ENCODE data around the gene KCNQ2.

Gene KCNQ2

GRCh38 chr20:63434599-63435378 lies 37.7 kb downstream of the KCNQ2 start:
- DNase-seq (ENCODE audit: low read depth in 2 of 2) = peak; percentile 56 to 61

GRCh38 chr20:63433756-63434531 lies 38.5 kb downstream of the KCNQ2 start:
- DNase-seq (ENCODE audit: low read depth in 2 of 2) = no peak

GRCh38 chr20:63433351-63433750 lies 39.1 kb downstream of the KCNQ2 start:
- DNase-seq (ENCODE audit: low read depth in 2 of 2) = no peak

- DNase-seq (ENCODE audit: low read depth in 2 of 2) = no peak
Measured at GRCh38 chr20:63432577-63433325, 39.7 kb downstream of the KCNQ2 start.

- no peak for DNase-seq (ENCODE audit: low read depth in 2 of 2)
Measured at GRCh38 chr20:63431944-63432343, 40.5 kb downstream of the KCNQ2 start.

GRCh38 chr20:63430891-63431290 lies 41.6 kb downstream of the KCNQ2 start:
- DNase-seq (ENCODE audit: low read depth in 2 of 2) = no peak

- no peak for DNase-seq (ENCODE audit: low read depth in 2 of 2)
Measured at GRCh38 chr20:63429992-63430391, 42.5 kb downstream of the KCNQ2 start.

- no peak for DNase-seq (ENCODE audit: low read depth in 2 of 2)
Measured at GRCh38 chr20:63428906-63429575, 43.4 kb downstream of the KCNQ2 start.

- no peak for DNase-seq (ENCODE audit: low read depth in 2 of 2)
Measured at GRCh38 chr20:63427724-63428330, 44.6 kb downstream of the KCNQ2 start.

- DNase-seq (ENCODE audit: low read depth in 2 of 2) = no peak
Measured at GRCh38 chr20:63427206-63427605, 45.2 kb downstream of the KCNQ2 start.

- no peak for DNase-seq (ENCODE audit: low read depth in 2 of 2)
Measured at GRCh38 chr20:63425846-63426485, 46.5 kb downstream of the KCNQ2 start.

- no peak for DNase-seq (ENCODE audit: low read depth in 2 of 2)
Measured at GRCh38 chr20:63424613-63425012, 47.8 kb downstream of the KCNQ2 start.

GRCh38 chr20:63423751-63424150 lies 48.7 kb downstream of the KCNQ2 start:
- no peak for DNase-seq (ENCODE audit: low read depth in 2 of 2)

- DNase-seq (ENCODE audit: low read depth in 2 of 2) = no peak
Measured at GRCh38 chr20:63422653-63423052, 49.8 kb downstream of the KCNQ2 start.

GRCh38 chr20:63421913-63422312 lies 50.5 kb downstream of the KCNQ2 start:
- DNase-seq (ENCODE audit: low read depth in 2 of 2) = no peak

- DNase-seq (ENCODE audit: low read depth in 2 of 2) = no peak
Measured at GRCh38 chr20:63421094-63421692, 51.3 kb downstream of the KCNQ2 start.

GRCh38 chr20:63420359-63421093 lies 51.9 kb downstream of the KCNQ2 start:
- no peak for DNase-seq (ENCODE audit: low read depth in 2 of 2)

GRCh38 chr20:63419299-63419698 lies 53.2 kb downstream of the KCNQ2 start:
- DNase-seq (ENCODE audit: low read depth in 2 of 2) = no peak

- DNase-seq (ENCODE audit: low read depth in 2 of 2) = no peak
Measured at GRCh38 chr20:63418617-63419016, 53.8 kb downstream of the KCNQ2 start.

- no peak for DNase-seq (ENCODE audit: low read depth in 2 of 2)
Measured at GRCh38 chr20:63417738-63418120, 54.7 kb downstream of the KCNQ2 start.

All from stimulated activated CD8-positive, alpha-beta memory T cell treated with anti-CD3 and anti-CD28 coated beads, Interleukin-15, amount 100 ng/mL, for 48 hours (primary cell).